GM23338 (cell line): ENCODE measurements around the gene MAN1B1. TPM values are rescaled to one million over a fixed set of nuclear protein-coding genes. Genes with fewer than 3 reads are reported as not detected.
A peak's percentile ranks its signal among the peaks of the same experiment; 100 is the strongest.

Experiments
- ATAC-seq: fragments of 200-7000 bp; cut with Tn5 transposase; 3 replicates; pipeline ENCODE4 v1.9.1; 2020
- DNase-seq: peaks from one replicate; pipeline ENCODE4 v3.0.0-alpha.2; 2015; ENCODE audit warnings: low spot score
- H2AFZ ChIP-seq: fragments of 200-600 bp; sonication (generic); 2 replicates; pipeline ENCODE4 v1.8.0; 2016; ENCODE audit warnings: antibody characterized with exemption, mild to moderate bottlenecking, moderate library complexity
- H3F3A ChIP-seq: fragments of 200-600 bp; sonication (generic); replicated peaks from 2 replicates; pipeline ENCODE4 v1.8.0; 2017; ENCODE audit warnings: antibody characterized with exemption, mixed run types, low read depth
- H3K27ac ChIP-seq: fragments of 200-600 bp; sonication (generic); 2 replicates; pipeline ENCODE4 v1.6.1; 2016; ENCODE audit warnings: low read depth
- H3K27me3 ChIP-seq: fragments of 200-600 bp; sonication (generic); 2 replicates; pipeline ENCODE4 v1.8.0; 2016; ENCODE audit warnings: mild to moderate bottlenecking, mixed run types, moderate library complexity; ENCODE audit not compliant: insufficient read depth
- H3K36me3 ChIP-seq: fragments of 200-600 bp; sonication (generic); 2 replicates; pipeline ENCODE4 v1.8.0; 2016; ENCODE audit warnings: mild to moderate bottlenecking; ENCODE audit not compliant: insufficient read depth
- H3K4me1 ChIP-seq: fragments of 200-600 bp; sonication (generic); 2 replicates; pipeline ENCODE4 v1.8.0; 2016; ENCODE audit warnings: mild to moderate bottlenecking, moderate library complexity; ENCODE audit not compliant: insufficient read depth
- H3K4me2 ChIP-seq: fragments of 200-600 bp; sonication (generic); 2 replicates; pipeline ENCODE4 v1.7.1; 2017; ENCODE audit warnings: mixed run types
- H3K4me3 ChIP-seq: fragments of 200-600 bp; sonication (generic); 2 replicates; pipeline ENCODE4 v1.6.1; 2016; ENCODE audit warnings: mixed run types
- H3K79me2 ChIP-seq: fragments of 200-600 bp; sonication (generic); replicated peaks from 2 replicates; pipeline ENCODE4 v1.8.0; 2017; ENCODE audit warnings: mild to moderate bottlenecking; ENCODE audit not compliant: insufficient read depth
- H3K9me2 ChIP-seq: fragments of 200-600 bp; sonication (generic); 2 replicates; pipeline ENCODE4 v1.8.0; 2017; ENCODE audit not compliant: insufficient read depth
- H4K20me1 ChIP-seq: fragments of 200-600 bp; sonication (generic); replicated peaks from 2 replicates; pipeline ENCODE4 v1.8.0; 2017; ENCODE audit warnings: mild to moderate bottlenecking; ENCODE audit not compliant: insufficient read depth
- H3K27ac Mint-ChIP-seq: 2 replicates; pipeline ENCODE4 v1.8.0; 2020; ENCODE audit warnings: inconsistent platforms, mild to moderate bottlenecking, moderate library complexity, mixed read lengths
- H3K27me3 Mint-ChIP-seq: 3 replicates; pipeline ENCODE4 v1.8.0; 2022; ENCODE audit warnings: low read depth, mild to moderate bottlenecking, moderate library complexity, mixed read lengths, inconsistent platforms; ENCODE audit not compliant: insufficient read depth, poor library complexity
- H3K36me3 Mint-ChIP-seq: 3 replicates; pipeline ENCODE4 v1.8.0; 2021; ENCODE audit warnings: low read depth, mild to moderate bottlenecking, inconsistent platforms, moderate library complexity, mixed read lengths
- H3K4me1 Mint-ChIP-seq: 3 replicates; pipeline ENCODE4 v1.8.0; 2020; ENCODE audit warnings: mild to moderate bottlenecking, inconsistent platforms, mixed read lengths
- H3K4me3 Mint-ChIP-seq: 3 replicates; pipeline ENCODE4 v1.8.0; 2021; ENCODE audit warnings: moderate library complexity, mild to moderate bottlenecking, inconsistent platforms, mixed read lengths
- H3K9me3 Mint-ChIP-seq: 3 replicates; pipeline ENCODE4 v1.8.0; 2020; ENCODE audit warnings: moderate library complexity, mild to moderate bottlenecking, inconsistent platforms, mixed read lengths
- CREB1 ChIP-seq: fragments of 250-450 bp; sonication (Bioruptor Pico); IDR thresholded peaks from 2 replicates; pipeline ENCODE4 v1.5.0; 2020; ENCODE audit warnings: low read depth, mild to moderate bottlenecking, moderate library complexity
- CTCF ChIP-seq, 2 experiments: fragments of 200-600 bp in 1 of 2; sonication (generic) in 1 of 2; conservative IDR thresholded peaks; 2 replicates each; pipeline versions ENCODE4 v1.5.1 to v1.6.1; 2016 to 2017; ENCODE audit warnings: antibody characterized with exemption in 2 of 2, low read depth in 2 of 2, mild to moderate bottlenecking in 2 of 2, moderate library complexity in 1 of 2
- ETS1 ChIP-seq: IDR thresholded peaks from 2 replicates; pipeline ENCODE4 v1.6.1; 2016; ENCODE audit warnings: antibody characterized with exemption
- EZH2 ChIP-seq: fragments of 200-600 bp; sonication (generic); IDR thresholded peaks from one replicate; pipeline ENCODE4 v1.8.0; 2017; ENCODE audit warnings: antibody characterized with exemption, mild to moderate bottlenecking, low read depth; ENCODE audit not compliant: unreplicated experiment
- EZH2phosphoT487 ChIP-seq: fragments of 200-600 bp; sonication (generic); IDR thresholded peaks from one replicate; pipeline ENCODE4 v1.8.1; 2018; ENCODE audit warnings: antibody characterized with exemption; ENCODE audit not compliant: unreplicated experiment
- JUNB ChIP-seq: IDR thresholded peaks from one replicate; pipeline ENCODE4 v1.6.1; 2016; ENCODE audit warnings: antibody characterized with exemption; ENCODE audit not compliant: unreplicated experiment
- NANOG ChIP-seq: IDR thresholded peaks from 2 replicates; pipeline ENCODE4 v1.6.1; 2016; ENCODE audit warnings: antibody characterized with exemption, borderline replicate concordance
- POLR2AphosphoS5 ChIP-seq: IDR thresholded peaks from 2 replicates; pipeline ENCODE4 v1.6.1; 2016; ENCODE audit warnings: antibody characterized with exemption, low read depth
- REST ChIP-seq: IDR thresholded peaks from one replicate; pipeline ENCODE4 v1.6.1; 2018; ENCODE audit warnings: antibody characterized with exemption; ENCODE audit not compliant: unreplicated experiment
- STAT1 ChIP-seq: IDR thresholded peaks from one replicate; pipeline ENCODE4 v1.6.1; 2016; ENCODE audit warnings: antibody characterized with exemption; ENCODE audit not compliant: unreplicated experiment
- ZNF114 ChIP-seq: fragments of 250-450 bp; sonication (Bioruptor Pico); IDR thresholded peaks from 2 replicates; pipeline ENCODE4 v1.5.0; 2020; ENCODE audit warnings: mild to moderate bottlenecking, moderate library complexity
- ZNF331 ChIP-seq: fragments of 250-450 bp; sonication (Bioruptor Pico); IDR thresholded peaks from 2 replicates; pipeline ENCODE4 v1.5.0; 2020; ENCODE audit warnings: low read depth, mild to moderate bottlenecking, moderate library complexity
- ZNF462 ChIP-seq: fragments of 250-450 bp; sonication (Bioruptor Pico); IDR thresholded peaks from 2 replicates; pipeline ENCODE4 v1.5.0; 2020; ENCODE audit warnings: mild to moderate bottlenecking, moderate library complexity
- polyA plus RNA-seq: library from polyadenylated mRNA; unstranded; fragments of >200 nt; fragmentation: Nextera tagmentation; extraction: Ambion mirVana; gene quantifications from 2 replicates; pipeline ENCODE4 v1.2.1, GENCODE V29; 2016
- total RNA-seq: library from RNA; depleted of rRNA; stranded (reverse); fragments of >200 nt; shearing (Covaris generic); gene quantifications from 2 replicates; pipeline ENCODE4 v1.2.3, GENCODE V29; 2014

Gene MAN1B1
- total and polyA plus RNA-seq, 2 experiments from 2014 or later: 15.7 to 39.9 TPM

- Histone ChIP-seq H3K9me2 (no peaks in the 10 kb centered on the region), H3F3A (peaks cover 21% of the 10 kb centered on the region), H4K20me1 (0 out of 2 replicates have a peak, but pooled peaks cover 6% of the 10 kb centered on the region), H3K4me1 (peaks cover 24% of the 10 kb centered on the region), H3K79me2 (no peaks in the 10 kb centered on the region), H3K4me3 (no peak overlapping the region), H2AFZ (no peak overlapping the region; the same call in 1 of the 2 replicates), H3K27ac (no peak overlapping the region), H3K4me2 (peak overlapping the region; percentile 88), H3K27me3 (peaks cover 40% of the 10 kb centered on the region), H3K36me3 (no peaks in the 10 kb centered on the region)
- Mint-ChIP-seq H3K4me1 (peaks cover 13% of the 10 kb centered on the region), H3K36me3 (no peaks in the 10 kb centered on the region), H3K27ac (no peak overlapping the region), H3K4me3 (peak overlapping the region; percentile 49; the same call in 2 of the 3 replicates), H3K27me3 (peaks cover 43% of the 10 kb centered on the region), H3K9me3 (no peaks in the 10 kb centered on the region)
- TF ChIP-seq CREB1 (no peak), STAT1 (no peak), REST (no peak), ZNF114 (no peak), CTCF (conservative IDR thresholded peaks at IDR 0.05; ENCODE audit: low read depth in 2 of 2) (no peak), JUNB (no peak), POLR2AphosphoS5 (no peak), ETS1 (no peak), EZH2 (no peak), EZH2phosphoT487 (no peak), ZNF462 (CRISPR knock-in tag) (no peak), ZNF331 (no peak), NANOG (no peak)
- DNase-seq (no peak), ATAC-seq (no peak)
Observed at GRCh38 chr9:137079401-137079787, 7.4 kb upstream of the MAN1B1 start.
